ENCODE data around the gene GSG1.

DNA sequence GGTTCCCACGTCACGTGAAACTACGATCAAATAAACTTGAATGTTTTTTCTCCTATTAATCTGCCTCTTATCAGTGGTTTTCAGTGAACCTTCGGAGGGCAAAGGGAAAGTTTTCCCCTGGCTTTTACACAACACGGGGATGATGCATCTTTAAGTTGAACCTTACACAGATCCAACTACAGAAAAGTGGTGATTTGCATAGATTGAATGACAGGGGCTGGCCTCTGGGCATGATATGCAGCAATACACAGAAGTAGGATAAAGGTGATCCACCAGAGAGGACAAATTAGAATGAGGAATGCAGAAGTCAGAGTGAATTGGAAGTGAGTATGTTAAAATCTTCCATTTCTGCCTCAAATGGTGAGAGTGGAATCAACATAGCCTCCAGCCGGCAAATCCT lies 11.6 kb downstream of the GSG1 start:
- TF ChIP-seq, protein P1, sequence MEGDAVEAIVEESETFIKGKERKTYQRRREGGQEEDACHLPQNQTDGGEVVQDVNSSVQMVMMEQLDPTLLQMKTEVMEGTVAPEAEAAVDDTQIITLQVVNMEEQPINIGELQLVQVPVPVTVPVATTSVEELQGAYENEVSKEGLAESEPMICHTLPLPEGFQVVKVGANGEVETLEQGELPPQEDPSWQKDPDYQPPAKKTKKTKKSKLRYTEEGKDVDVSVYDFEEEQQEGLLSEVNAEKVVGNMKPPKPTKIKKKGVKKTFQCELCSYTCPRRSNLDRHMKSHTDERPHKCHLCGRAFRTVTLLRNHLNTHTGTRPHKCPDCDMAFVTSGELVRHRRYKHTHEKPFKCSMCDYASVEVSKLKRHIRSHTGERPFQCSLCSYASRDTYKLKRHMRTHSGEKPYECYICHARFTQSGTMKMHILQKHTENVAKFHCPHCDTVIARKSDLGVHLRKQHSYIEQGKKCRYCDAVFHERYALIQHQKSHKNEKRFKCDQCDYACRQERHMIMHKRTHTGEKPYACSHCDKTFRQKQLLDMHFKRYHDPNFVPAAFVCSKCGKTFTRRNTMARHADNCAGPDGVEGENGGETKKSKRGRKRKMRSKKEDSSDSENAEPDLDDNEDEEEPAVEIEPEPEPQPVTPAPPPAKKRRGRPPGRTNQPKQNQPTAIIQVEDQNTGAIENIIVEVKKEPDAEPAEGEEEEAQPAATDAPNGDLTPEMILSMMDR (IDR thresholded peaks at IDR 0.05) = no peak
- TF ChIP-seq POLR2A (IDR thresholded peaks at IDR 0.05) = no peak
